ENCODE measurements around the gene DENND4C.
"Not testable (repeated sequence)": the region's sequence is repeated elsewhere in the genome, so short reads cannot be mapped to it uniquely, and the experiment has no call there.

The DENND4C gene

GRCh38 chr9:19410594-19410993 lies 180.1 kb downstream of the DENND4C start:
- DNase-seq (ENCODE audit: extremely low read depth, insufficient read length): no peak
- Histone ChIP-seq H3K4me3 (replicated peaks; ENCODE audit: low read depth, low read length) (no peak overlapping the region), H3K36me3 (ENCODE audit: control insufficient read depth, insufficient read depth, low read length) (no peaks in the 10 kb centered on the region), H3K27me3 (replicated peaks; ENCODE audit: control insufficient read depth, insufficient read depth, low read length) (no peaks in the 10 kb centered on the region)
- no peak for TF ChIP-seq CTCF (IDR thresholded peaks at IDR 0.05; ENCODE audit: insufficient read depth, low read length, poor library complexity, severe bottlenecking)

- Histone ChIP-seq H3K27me3 (replicated peaks; ENCODE audit: control insufficient read depth, insufficient read depth, low read length) (no peaks in the 10 kb centered on the region), H3K4me3 (replicated peaks; ENCODE audit: low read depth, low read length) (no peak overlapping the region), H3K36me3 (ENCODE audit: control insufficient read depth, insufficient read depth, low read length) (no peaks in the 10 kb centered on the region)
- TF ChIP-seq CTCF (IDR thresholded peaks at IDR 0.05; ENCODE audit: insufficient read depth, low read length, poor library complexity, severe bottlenecking): no peak
- DNase-seq (ENCODE audit: extremely low read depth, insufficient read length): no peak
Measured at GRCh38 chr9:19411316-19411715, 180.8 kb downstream of the DENND4C start.

- H3K36me3 ChIP-seq (ENCODE audit: control insufficient read depth, insufficient read depth, low read length); DNase-seq (ENCODE audit: extremely low read depth, insufficient read length); H3K27me3 ChIP-seq (replicated peaks; ENCODE audit: control insufficient read depth, insufficient read depth, low read length); H3K4me3 ChIP-seq (replicated peaks; ENCODE audit: low read depth, low read length): not testable (repeated sequence)
Measured at GRCh38 chr9:19413456-19413855, 183.0 kb downstream of the DENND4C start.

GRCh38 chr9:19416143-19416542 lies 185.7 kb downstream of the DENND4C start:
- Histone ChIP-seq H3K4me3 (replicated peaks; ENCODE audit: low read depth, low read length) (no peak overlapping the region), H3K27me3 (replicated peaks; ENCODE audit: control insufficient read depth, insufficient read depth, low read length) (no peaks in the 10 kb centered on the region), H3K36me3 (ENCODE audit: control insufficient read depth, insufficient read depth, low read length) (no peaks in the 10 kb centered on the region)
- TF ChIP-seq CTCF (IDR thresholded peaks at IDR 0.05; ENCODE audit: insufficient read depth, low read length, poor library complexity, severe bottlenecking): no peak
- DNase-seq (ENCODE audit: extremely low read depth, insufficient read length): no peak

- no peak for TF ChIP-seq CTCF (IDR thresholded peaks at IDR 0.05; ENCODE audit: insufficient read depth, low read length, poor library complexity, severe bottlenecking)
- Histone ChIP-seq H3K27me3 (replicated peaks; ENCODE audit: control insufficient read depth, insufficient read depth, low read length) (no peaks in the 10 kb centered on the region), H3K36me3 (ENCODE audit: control insufficient read depth, insufficient read depth, low read length) (no peaks in the 10 kb centered on the region), H3K4me3 (replicated peaks; ENCODE audit: low read depth, low read length) (no peak overlapping the region)
- no peak for DNase-seq (ENCODE audit: extremely low read depth, insufficient read length)
Measured at GRCh38 chr9:19420877-19421276, 190.4 kb downstream of the DENND4C start.
